GM18873 (cell line): Measurements from ENCODE around the gene ARL5A.
"Not testable (repeated sequence)": the region's sequence is repeated elsewhere in the genome, so short reads cannot be mapped to it uniquely, and the experiment has no call there.

ENCODE experiments used
- ATAC-seq: cut with Tn5 transposase; IDR thresholded peaks from one replicate; pipeline ENCODE4 v1.9.1; 2021; ENCODE audit warnings: mild to moderate bottlenecking, moderate library complexity, moderate number of reproducible peaks; ENCODE audit not compliant: unreplicated experiment, low FRiP score

Gene ARL5A

GRCh38 chr2:151828143-151828889 is at the start of gene ARL5A:
TSS of gene ARL5A (minus strand) at chr2:151828421. CDS start at chr2:151828176, 245 bp downstream.
- ATAC-seq: peak; percentile 96

- ATAC-seq: not testable (repeated sequence)
Observed at GRCh38 chr2:151875631-151876030, 47.4 kb upstream of the ARL5A start.

- ATAC-seq: no peak
Observed at GRCh38 chr2:151872463-151872862, 44.2 kb upstream of the ARL5A start.

- no peak for ATAC-seq
Observed at GRCh38 chr2:151869291-151869690, 41.1 kb upstream of the ARL5A start.

GRCh38 chr2:151862700-151863099 is 34.5 kb upstream of the ARL5A start:
- peak; percentile 100 for ATAC-seq

GRCh38 chr2:151861174-151861573 is 33.0 kb upstream of the ARL5A start:
- ATAC-seq: no peak

GRCh38 chr2:151860613-151861146 is 32.5 kb upstream of the ARL5A start:
- no peak for ATAC-seq

GRCh38 chr2:151860210-151860609 is 32.0 kb upstream of the ARL5A start:
- ATAC-seq: no peak

- ATAC-seq: no peak
Observed at GRCh38 chr2:151857650-151858049, 29.4 kb upstream of the ARL5A start.

GRCh38 chr2:151855111-151855510 is 26.9 kb upstream of the ARL5A start:
- ATAC-seq: no peak

GRCh38 chr2:151853070-151853758 is 25.0 kb upstream of the ARL5A start:
- no peak for ATAC-seq

GRCh38 chr2:151852260-151853069 is 24.2 kb upstream of the ARL5A start:
- ATAC-seq: no peak

GRCh38 chr2:151851761-151852160 is 23.5 kb upstream of the ARL5A start:
- no peak for ATAC-seq

- no peak for ATAC-seq
Observed at GRCh38 chr2:151849413-151850010, 21.3 kb upstream of the ARL5A start.

- ATAC-seq: peak; percentile 51
Observed at GRCh38 chr2:151845884-151846283, 17.7 kb upstream of the ARL5A start.

GRCh38 chr2:151845481-151845880 is 17.3 kb upstream of the ARL5A start:
- no peak for ATAC-seq

GRCh38 chr2:151844211-151844896 is 16.1 kb upstream of the ARL5A start:
- ATAC-seq: no peak

GRCh38 chr2:151843691-151844061 is 15.5 kb upstream of the ARL5A start:
- ATAC-seq: no peak

- ATAC-seq: no peak
Observed at GRCh38 chr2:151842830-151843690, 14.8 kb upstream of the ARL5A start.
